KOPT-K1 (cell line): ENCODE data around the gene GDF7.

Experiments
- H3K27ac ChIP-seq: fragments of 200-600 bp; sonication (generic); 2 replicates; pipeline ENCODE4 v1.5.1; 2016; ENCODE audit warnings: antibody characterized with exemption, mild to moderate bottlenecking, low read depth, low read length; ENCODE audit not compliant: poor library complexity, severe bottlenecking
- H3K36me3 ChIP-seq: fragments of 200-600 bp; sonication (generic); 2 replicates; pipeline ENCODE4 v1.5.1; 2017; ENCODE audit warnings: antibody characterized with exemption, mild to moderate bottlenecking, low read length, moderate library complexity; ENCODE audit not compliant: insufficient read depth
- H3K9me3 ChIP-seq: fragments of 200-600 bp; sonication (generic); 2 replicates; pipeline ENCODE4 v1.5.1; 2017; ENCODE audit warnings: antibody characterized with exemption, low read length, mild to moderate bottlenecking; ENCODE audit not compliant: insufficient read depth, poor library complexity, severe bottlenecking

The GDF7 gene

GRCh38 chr2:20666304-20667150, at the start of gene GDF7:
Gene GDF7, plus strand, starts transcription at chr2:20667144. Its CDS starts 96 bp downstream, at chr2:20667240.
- Histone ChIP-seq H3K27ac (no peak within 1 kb of the TSS), H3K36me3 (no peaks in the 10 kb centered on the region), H3K9me3 (no peaks in the 10 kb centered on the region)

GRCh38 chr2:20617892-20618467, 49.0 kb upstream of the GDF7 start:
- Histone ChIP-seq H3K27ac (no peak overlapping the region), H3K36me3 (no peaks in the 10 kb centered on the region), H3K9me3 (no peaks in the 10 kb centered on the region)

GRCh38 chr2:20618468-20618885, 48.5 kb upstream of the GDF7 start:
- no peaks in the 10 kb centered on the region for H3K36me3 ChIP-seq
- no peak overlapping the region for H3K27ac ChIP-seq
- no peaks in the 10 kb centered on the region for H3K9me3 ChIP-seq

GRCh38 chr2:20618886-20619521, 47.9 kb upstream of the GDF7 start:
- Histone ChIP-seq H3K9me3 (no peaks in the 10 kb centered on the region), H3K27ac (no peak overlapping the region), H3K36me3 (no peaks in the 10 kb centered on the region)

- no peaks in the 10 kb centered on the region for H3K9me3 ChIP-seq
- no peak overlapping the region for H3K27ac ChIP-seq
- H3K36me3 ChIP-seq = no peaks in the 10 kb centered on the region
These were observed 47.3 kb upstream of the GDF7 start for GRCh38 chr2:20619624-20620024.

- Histone ChIP-seq H3K27ac (no peak overlapping the region), H3K9me3 (no peaks in the 10 kb centered on the region), H3K36me3 (no peaks in the 10 kb centered on the region)
These were observed 46.7 kb upstream of the GDF7 start for GRCh38 chr2:20620271-20620681.

- no peaks in the 10 kb centered on the region for H3K9me3 ChIP-seq
- H3K27ac ChIP-seq = no peak overlapping the region
- H3K36me3 ChIP-seq = no peaks in the 10 kb centered on the region
These were observed 46.1 kb upstream of the GDF7 start for GRCh38 chr2:20620696-20621365.

- no peak overlapping the region for H3K27ac ChIP-seq
These were observed 45.3 kb upstream of the GDF7 start for GRCh38 chr2:20621366-20622295.

GRCh38 chr2:20622296-20622686, 44.7 kb upstream of the GDF7 start:
- Histone ChIP-seq H3K9me3 (no peaks in the 10 kb centered on the region), H3K27ac (no peak overlapping the region)

More at GRCh38 chr2:20621366-20622295, 45.3 kb upstream of the GDF7 start:
- H3K36me3 ChIP-seq = no peaks in the 10 kb centered on the region
- H3K9me3 ChIP-seq = no peaks in the 10 kb centered on the region

GRCh38 chr2:20622731-20623130, 44.2 kb upstream of the GDF7 start:
- Histone ChIP-seq H3K27ac (no peak overlapping the region), H3K9me3 (no peaks in the 10 kb centered on the region), H3K36me3 (no peaks in the 10 kb centered on the region)

More at GRCh38 chr2:20622296-20622686, 44.7 kb upstream of the GDF7 start:
- H3K36me3 ChIP-seq = no peaks in the 10 kb centered on the region

GRCh38 chr2:20623241-20623640, 43.7 kb upstream of the GDF7 start:
- Histone ChIP-seq H3K27ac (no peak overlapping the region), H3K36me3 (no peaks in the 10 kb centered on the region), H3K9me3 (no peaks in the 10 kb centered on the region)

- no peaks in the 10 kb centered on the region for H3K9me3 ChIP-seq
- H3K36me3 ChIP-seq = no peaks in the 10 kb centered on the region
- no peak overlapping the region for H3K27ac ChIP-seq
These were observed 43.2 kb upstream of the GDF7 start for GRCh38 chr2:20623741-20624155.

- no peaks in the 10 kb centered on the region for H3K36me3 ChIP-seq
- no peaks in the 10 kb centered on the region for H3K9me3 ChIP-seq
- H3K27ac ChIP-seq = no peak overlapping the region
These were observed 42.6 kb upstream of the GDF7 start for GRCh38 chr2:20624156-20624883.
